GM18861 (cell line): ENCODE measurements around the gene MAP1S.

Experiments
- ATAC-seq: cut with Tn5 transposase; IDR thresholded peaks from one replicate; pipeline ENCODE4 v1.9.1; 2021; ENCODE audit not compliant: unreplicated experiment

The MAP1S gene

DNA sequence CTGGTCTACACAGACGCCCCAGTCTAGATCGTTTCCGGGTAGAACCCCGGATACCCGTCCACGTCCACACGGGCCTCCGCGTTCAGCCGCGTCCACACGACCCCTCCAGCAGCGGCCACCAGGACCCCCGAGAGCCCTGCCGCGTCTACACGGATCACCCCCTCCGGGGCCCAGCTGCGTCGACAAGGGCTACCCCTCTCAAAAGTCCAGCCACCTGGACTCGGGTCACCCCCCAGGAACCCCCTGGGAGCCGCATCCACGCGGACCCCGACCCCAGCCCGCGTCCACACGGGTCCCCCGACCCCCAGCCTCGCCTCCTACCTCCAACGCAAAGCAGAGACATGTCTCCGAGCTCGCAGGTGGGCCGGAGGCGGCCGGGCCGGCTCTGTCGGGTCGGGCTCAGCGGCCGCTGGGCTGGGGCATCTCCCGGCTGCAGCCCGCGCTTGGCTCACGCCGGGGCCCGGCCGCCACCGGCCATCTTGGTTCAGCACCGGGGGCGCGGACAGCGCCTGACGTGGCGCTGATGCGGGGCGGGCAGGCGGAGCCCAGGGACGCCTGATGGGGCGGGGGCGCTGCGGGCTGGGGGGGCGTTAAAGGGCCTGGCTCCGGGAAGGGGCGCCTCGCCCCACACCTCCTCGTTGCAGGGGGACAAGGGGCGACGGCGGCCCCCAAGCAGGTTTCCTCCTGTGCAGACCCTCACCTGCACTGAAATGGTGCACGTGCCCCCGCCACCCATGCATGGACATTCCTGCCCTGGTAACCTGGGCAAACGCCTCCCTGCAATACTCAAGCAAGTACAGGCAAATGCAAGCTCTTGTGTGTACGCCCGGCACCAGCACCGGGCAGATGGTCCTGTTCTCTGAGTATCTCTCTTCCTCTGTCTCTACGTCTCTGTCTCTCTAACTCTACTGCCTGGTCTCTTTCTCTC lies 31.2 kb upstream of the MAP1S start, which contains the start of gene UNC13A:
UNC13A (minus strand) TSS at position 498 of the 928 bp plus-strand sequence; CDS start at position 343, 155 bp downstream.
- no peak for ATAC-seq

DNA sequence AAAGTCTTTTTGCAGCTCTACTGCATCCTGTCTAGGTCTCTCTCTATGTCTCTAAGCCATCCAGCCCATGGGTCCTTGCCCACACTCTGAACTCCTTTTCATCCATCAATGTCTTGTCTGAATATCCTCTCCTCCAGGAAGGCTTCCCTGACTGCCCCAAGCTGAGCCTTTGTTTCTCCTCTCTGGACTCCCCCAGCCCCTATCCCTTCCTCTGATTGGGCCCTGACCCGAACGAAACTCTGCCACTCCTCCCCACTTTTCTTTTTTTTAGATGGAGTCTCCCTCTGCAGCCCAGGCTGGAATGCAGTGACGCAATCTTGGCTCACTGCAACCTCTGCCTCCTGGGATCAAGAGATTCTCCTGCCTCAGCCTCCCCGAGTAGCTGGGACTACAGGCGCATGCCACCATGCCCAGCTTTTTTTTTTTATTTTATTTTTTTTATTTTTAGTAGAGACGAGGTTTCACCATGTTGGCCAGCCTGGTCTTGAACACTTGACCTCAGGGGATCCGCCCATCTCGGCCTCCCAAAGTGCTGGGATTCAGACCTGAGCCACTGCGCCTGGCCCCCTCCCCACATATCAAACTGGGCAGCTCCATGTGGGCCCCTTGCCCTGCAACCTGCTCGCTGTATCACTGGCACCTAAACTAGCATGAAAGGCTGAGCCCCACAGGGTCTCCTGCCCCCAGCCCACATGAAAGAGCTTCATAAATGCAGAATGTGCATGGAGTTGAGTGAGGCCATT lies 30.3 kb upstream of the MAP1S start:
- ATAC-seq, result no peak

DNA sequence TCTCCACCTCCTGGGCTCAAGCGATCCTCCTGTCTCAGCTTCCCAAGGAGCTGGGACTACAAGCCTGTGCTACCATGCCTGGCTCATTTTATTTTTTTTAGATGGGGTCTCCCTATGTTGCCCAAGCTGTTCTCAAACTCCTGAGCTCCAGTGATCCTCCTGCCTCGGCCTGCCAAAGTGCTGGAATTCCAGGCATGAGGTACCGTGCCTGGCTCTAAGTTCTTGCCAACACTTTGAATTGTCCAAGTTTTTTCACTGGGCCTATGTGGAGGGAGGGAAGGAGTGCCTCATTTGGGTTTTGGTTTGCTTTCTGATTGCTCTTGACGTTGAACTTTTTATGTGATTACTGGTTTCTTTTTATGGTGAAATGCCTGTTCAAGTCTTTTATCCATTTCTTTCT lies 26.7 kb upstream of the MAP1S start:
- ATAC-seq, result no peak

DNA sequence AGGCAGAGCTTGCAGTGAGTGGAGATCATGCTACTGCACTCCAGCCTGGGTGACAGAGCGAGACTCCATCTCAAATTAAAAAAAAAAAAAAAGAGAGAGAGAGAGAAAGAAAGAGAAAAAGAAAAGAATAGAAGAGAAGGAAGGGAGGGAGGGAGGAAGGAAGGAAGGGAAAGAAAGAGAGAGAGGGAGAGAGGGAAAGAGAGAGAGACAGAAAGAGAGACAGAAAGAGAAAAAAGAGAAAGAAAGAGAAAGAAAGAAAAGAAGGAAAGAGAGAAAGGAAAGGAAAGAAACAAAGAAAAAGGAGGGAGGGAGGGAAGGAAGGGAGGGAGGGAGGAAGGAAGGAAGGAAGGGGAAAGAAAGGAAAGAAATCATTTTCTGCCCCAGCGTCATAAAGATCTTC lies 24.1 kb upstream of the MAP1S start:
- ATAC-seq, result no peak

DNA sequence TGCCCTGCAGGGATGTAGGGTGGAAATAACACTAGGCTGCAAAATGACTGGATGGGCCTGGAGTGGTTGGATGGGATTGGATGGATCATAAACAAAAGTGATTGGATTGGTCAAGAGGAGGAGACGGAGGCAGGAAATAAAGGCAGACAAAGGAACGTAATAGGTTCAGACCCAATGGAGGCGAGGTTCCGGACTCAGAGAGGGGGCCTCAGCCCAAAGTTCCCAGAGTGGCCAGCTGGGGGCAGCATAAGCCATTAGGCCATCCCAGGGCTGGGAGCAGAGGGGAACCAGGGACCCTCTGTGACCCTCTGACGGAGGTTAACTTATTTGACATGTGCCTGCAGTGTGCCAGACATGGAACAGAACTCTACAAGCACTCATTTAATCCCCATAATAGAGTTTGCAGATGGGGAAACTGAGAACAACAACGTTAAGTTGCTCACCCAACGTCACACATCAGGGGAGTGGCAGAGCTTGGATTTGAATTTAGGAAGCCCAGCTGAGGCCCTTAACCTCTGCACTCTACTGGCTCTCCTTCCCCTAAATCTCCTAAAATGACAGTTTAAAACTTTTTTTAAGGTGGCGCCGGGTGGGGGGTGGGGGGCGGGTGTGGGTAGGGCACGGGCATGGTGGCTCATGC lies 15.3 kb upstream of the MAP1S start:
- no peak for ATAC-seq

DNA sequence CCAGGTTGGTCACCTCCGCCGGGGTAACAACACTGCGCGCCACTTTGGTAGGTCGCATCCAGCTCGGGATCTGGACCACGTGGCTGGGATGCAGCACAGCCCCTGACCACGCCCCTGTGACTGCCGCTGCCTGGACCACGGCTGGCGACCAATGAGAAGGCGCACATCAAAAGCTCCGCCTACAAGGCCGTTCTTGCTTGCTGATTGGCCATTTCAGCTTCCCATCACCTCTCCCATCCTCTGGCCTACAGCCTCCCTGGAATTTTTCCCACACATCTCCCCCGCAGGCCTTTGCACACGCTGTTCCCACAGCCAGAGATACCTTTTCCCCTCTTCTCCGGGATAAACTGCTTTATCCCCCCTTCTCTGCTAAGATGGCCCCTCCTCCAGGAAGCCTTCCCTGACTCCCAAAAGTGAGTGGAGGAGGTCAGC lies 12.5 kb upstream of the MAP1S start:
- ATAC-seq, result no peak

DNA sequence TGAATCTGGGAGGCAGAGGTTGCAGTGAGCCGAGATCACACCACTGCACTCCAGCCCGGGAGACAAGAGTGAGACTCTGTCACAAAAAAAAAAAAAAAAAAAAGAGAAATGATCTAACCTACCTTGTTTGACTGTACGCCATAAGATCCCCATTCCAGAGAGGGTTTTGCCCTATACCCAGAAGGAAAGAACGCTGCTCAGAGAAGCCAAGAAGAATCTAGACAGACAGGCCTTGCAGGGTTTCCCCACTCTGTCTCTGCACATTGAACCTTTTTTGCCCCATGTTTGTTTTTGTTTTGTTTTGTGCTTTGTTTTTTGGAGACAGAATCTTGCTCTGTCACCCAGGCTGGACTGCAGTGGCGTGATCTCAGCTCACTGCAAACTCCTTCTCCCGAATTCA lies 7.4 kb upstream of the MAP1S start:
- no peak for ATAC-seq

DNA sequence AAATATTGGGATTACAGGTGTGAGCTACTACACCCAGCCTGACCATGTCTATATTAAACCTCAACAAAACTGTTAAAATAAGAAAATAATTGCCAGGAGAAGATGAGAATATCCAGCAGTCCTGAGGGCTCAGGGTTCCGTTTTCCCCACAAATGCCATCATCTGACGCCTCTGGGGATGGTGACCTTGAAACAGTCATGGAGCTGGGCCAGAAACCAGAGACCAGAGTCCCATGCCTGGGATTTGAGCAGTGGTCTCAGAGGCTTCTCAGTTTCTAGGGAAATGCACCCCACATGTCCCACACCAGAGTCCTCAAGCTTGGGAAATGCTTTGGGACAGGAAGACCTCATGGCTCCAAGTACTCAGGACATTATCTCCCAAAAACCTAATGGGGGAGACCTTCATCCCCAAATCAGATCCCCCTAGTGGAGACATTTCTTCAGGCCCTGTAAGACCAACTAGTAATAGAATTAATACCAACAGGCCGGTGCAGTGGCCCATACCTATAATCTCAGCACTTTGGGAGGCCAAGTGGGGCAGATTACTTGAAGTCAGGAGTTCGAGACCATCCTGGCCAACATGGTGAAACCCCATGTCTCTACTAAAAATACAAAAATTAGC lies 2.9 kb upstream of the MAP1S start:
- no peak for ATAC-seq

DNA sequence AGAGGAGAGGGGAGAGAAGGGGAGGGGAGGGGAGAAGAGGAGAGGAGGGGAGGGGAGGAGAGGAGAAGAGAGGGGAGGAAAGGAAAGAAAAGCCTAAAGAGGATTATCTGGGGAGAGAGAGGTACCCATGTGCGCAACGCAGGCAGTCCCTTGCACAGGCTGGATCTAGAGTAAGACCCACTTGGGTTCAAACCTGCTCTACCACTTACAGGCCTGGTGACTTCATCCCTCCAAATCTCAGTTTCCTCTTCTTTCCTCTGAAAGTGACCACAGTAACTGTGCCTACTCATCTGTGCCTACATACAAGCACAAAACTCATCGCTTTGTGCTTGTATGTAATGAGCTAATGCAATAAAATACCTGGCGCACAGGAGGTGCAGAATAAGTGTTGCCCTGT lies 732 bp upstream of the MAP1S start:
- ATAC-seq, result no peak

DNA sequence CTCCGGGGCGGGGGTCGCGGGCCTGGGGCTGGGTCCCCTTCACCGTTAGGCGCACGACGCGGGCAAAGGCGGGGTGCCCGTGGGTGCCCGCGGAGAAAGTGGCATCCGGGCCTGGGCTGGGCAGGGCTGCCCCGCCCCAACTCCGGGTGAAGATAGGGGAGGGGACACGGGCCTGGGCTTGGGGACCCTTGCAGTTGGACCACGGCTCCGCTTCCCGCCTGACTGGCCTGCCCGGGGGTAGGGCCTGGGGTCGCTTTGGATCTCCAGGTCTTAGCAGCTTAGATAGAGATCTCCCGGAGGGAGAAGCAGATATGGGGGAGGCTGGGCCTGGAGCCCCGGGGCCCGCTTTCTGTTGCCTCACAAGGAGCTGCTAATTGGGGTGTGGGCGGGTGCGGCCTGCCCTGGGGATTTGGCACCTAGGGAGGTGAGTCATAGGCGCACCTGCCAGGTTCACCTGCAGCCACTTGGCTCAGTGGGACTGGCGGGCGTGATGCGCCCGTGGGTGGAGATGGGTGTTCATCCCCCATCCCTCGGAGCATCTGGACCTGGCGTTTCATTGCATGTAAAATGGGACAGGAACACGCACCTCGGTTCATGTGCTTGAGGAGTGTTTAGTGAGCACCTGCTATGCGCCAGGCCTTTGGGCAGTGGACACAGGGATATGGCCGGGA lies 585 bp downstream of the MAP1S start:
- ATAC-seq, result no peak

DNA sequence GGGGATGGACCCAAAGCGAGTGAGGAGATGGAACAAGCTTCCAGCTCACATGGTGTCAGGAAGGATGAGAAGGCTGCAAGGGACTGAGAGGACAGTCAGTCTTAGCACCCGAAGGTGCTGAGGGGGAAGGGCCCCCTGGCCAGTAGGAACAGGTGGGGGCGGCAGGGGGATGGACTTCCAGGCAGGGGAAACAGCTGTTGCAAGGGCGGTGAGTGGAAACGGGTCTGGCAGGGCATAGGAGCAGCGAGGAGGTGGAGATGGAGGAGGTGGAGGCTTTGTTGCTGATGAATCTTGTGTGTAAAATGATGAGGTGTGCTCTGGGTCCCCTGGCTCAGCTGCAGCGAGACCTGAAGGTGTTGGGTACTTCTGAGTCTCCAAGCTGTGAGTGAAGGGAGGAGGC lies 1.2 kb downstream of the MAP1S start:
- no peak for ATAC-seq

DNA sequence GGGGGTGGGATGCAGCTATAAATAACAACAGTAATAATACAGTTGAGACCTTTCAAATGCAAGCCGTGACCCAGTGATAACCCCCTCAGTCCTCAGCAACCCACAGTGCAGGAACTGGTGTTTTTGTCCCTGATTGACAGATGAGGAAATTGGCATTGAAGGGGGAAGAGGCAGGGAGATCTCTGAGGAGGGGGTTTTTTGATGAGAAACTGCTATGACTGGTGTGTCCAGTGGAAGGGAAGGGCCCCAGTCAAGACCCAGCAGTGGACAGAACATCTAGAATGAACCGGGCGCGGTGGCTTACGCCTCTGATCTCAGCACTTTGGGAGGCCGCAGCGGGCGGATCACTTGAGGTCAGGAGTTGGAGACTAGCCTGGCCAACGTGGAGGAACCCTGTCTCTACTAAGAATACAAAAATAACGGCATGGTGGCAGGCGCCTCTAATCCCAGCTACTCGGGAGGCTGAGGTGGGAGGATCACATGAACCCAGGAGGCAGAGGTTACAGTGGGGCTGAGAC lies 1.9 kb downstream of the MAP1S start:
- no peak for ATAC-seq

DNA sequence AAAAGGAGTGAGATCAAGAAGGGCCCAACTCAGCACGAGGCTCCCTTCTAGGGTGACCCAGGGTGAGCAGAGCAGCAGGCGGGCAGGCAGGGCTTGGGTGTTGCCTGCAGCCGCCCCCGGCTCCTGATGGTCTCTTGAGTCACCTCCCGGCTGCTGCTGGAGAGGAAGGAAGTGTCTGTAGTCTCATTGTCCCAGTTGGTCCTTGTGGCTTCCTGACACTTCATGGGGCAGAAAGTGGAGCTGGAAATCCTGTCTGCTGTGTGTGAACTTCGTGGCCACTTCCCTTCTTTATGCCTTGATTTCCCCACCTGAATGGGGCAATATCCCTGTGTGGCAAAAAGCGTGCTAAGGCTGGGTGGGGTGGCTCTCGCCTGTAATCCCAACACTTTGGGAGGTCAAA lies 2.5 kb downstream of the MAP1S start:
- no peak for ATAC-seq

DNA sequence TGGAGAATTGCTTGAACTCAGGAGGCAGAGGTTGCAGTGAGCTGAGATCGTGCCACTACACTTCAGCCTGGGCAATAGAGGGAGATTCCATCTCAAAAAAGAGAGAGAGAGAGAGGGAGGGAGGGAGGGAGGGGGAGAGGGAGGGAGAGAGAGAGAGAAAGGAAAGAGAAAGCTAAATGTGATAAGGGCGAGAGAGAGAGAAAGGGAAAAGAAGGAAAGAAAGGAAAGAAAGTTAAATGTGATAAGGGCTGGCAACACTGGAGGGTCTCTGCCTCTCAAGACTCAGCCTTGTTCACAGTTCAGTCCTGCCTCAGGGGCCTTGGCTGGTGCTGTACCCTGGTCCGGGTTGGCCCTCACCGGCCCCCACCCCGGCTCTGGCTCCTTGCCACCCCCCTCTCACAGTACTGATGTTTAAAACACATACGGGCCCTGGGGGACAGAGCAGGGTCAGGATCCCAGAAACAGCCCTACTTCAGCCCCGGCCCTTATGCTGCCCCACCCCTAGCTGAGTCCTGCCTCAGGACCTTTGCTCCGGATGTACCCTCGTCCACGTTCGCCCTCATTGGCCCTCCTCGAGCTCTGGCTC lies 3.5 kb downstream of the MAP1S start:
- ATAC-seq, result no peak

DNA sequence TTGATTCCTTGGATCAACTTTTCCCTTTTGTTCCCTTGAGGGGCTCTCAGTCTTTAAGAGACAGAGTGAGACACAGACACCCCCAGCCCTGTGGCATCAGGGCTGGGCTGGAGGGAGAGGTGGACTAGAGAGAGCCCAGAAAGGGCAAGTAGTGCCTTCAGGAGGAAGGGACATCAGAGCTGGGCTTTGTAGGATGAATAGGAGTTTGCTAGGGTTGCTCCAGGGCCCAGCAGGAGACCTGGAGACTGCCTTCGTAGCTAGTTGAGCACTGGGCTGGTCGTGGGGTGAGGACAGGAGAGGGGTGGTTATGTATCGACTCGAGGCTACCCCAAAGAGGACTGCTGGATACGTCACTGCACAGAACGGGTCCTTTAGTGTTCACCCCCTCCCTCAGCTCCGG lies 5.4 kb downstream of the MAP1S start:
- ATAC-seq, result no peak

DNA sequence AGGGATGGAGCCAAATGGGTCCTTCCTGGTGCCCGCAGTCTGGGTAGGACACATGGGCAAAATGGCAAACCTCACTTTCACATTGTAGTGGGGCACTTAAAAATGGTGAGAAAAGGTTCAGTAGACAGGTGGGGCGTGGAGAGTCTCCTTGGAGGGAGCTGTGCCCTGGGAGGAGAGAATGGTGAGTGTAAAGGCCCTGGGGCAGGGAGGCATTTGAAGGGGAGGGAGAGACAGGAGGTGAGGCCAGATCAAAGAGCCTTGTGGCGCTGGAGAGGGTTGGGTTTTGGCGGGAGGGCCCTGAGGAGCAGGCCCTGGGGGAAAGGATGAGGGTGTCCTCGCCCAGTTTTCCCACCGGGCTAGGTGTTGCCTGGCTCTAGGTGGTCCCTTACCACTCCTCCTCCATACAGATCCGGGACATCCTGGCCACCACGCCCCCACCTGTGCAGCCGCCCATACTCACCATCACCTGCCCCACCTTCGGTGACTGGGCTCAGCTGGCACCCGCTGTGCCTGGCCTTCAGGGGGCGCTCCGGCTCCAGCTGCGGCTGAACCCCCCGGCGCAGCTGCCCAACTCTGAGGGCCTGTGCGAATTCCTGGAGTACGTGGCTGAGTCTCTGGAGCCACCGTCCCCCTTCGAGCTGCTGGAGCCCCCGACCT lies 6.3 kb downstream of the MAP1S start:
- ATAC-seq, result no peak

DNA sequence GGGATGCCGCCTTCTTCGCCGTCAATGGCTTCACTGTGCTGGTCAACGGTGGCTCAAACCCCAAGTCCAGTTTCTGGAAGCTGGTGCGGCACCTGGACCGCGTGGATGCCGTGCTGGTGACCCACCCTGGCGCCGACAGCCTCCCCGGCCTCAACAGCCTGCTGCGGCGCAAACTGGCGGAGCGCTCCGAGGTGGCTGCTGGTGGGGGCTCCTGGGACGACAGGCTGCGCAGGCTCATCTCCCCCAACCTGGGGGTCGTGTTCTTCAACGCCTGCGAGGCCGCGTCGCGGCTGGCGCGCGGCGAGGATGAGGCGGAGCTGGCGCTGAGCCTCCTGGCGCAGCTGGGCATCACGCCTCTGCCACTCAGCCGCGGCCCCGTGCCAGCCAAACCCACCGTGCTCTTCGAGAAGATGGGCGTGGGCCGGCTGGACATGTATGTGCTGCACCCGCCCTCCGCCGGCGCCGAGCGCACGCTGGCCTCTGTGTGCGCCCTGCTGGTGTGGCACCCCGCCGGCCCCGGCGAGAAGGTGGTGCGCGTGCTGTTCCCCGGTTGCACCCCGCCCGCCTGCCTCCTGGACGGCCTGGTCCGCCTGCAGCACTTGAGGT lies 7.0 kb downstream of the MAP1S start:
- ATAC-seq, result no peak

DNA sequence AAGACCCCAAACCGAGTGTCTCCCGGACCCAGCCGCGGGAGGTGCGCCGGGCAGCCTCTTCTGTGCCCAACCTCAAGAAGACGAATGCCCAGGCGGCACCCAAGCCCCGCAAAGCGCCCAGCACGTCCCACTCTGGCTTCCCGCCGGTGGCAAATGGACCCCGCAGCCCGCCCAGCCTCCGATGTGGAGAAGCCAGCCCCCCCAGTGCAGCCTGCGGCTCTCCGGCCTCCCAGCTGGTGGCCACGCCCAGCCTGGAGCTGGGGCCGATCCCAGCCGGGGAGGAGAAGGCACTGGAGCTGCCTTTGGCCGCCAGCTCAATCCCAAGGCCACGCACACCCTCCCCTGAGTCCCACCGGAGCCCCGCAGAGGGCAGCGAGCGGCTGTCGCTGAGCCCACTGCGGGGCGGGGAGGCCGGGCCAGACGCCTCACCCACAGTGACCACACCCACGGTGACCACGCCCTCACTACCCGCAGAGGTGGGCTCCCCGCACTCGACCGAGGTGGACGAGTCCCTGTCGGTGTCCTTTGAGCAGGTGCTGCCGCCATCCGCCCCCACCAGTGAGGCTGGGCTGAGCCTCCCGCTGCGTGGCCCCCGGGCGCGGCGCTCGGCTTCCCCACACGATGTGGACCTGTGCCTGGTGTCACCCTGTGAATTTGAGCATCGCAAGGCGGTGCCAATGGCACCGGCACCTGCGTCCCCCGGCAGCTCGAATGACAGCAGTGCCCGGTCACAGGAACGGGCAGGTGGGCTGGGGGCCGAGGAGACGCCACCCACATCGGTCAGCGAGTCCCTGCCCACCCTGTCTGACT lies 7.9 kb downstream of the MAP1S start:
- no peak for ATAC-seq
